PC-9 (cell line): ENCODE data around the gene RIPK4.

ENCODE experiments used
- CTCF ChIP-seq: fragments of 200-600 bp; sonication (generic); conservative IDR thresholded peaks from 2 replicates; pipeline ENCODE4 v1.6.1; 2017; ENCODE audit warnings: mixed run types, antibody characterized with exemption, mild to moderate bottlenecking, moderate library complexity
- EZH2 ChIP-seq: fragments of 200-600 bp; sonication (generic); IDR thresholded peaks from 2 replicates; pipeline ENCODE4 v1.8.0; 2017; ENCODE audit warnings: antibody characterized with exemption, low read depth

GRCh38 chr21:41737651-41738324 lies 29.1 kb downstream of the RIPK4 start:
- TF ChIP-seq CTCF (no peak), EZH2 (no peak)
